Trophoblast cell (in vitro differentiated cells and primary cell): Measurements from ENCODE around the gene POTEF.
"Not testable (repeated sequence)": the region's sequence is repeated elsewhere in the genome, so short reads cannot be mapped to it uniquely, and the experiment has no call there.

Experiments used
- DNase-seq, 2 donors: peaks; one replicate each; pipeline ENCODE4 v3.0.0-alpha.2; 2016
- H2AFZ ChIP-seq: 2 replicates; pipeline ENCODE4 v1.6.1; 2013; ENCODE audit warnings: low read length, moderate library complexity, mild to moderate bottlenecking; ENCODE audit not compliant: insufficient read depth, poor library complexity
- H2AK5ac ChIP-seq: 2 replicates; pipeline ENCODE4 v1.6.1; 2013; ENCODE audit warnings: mild to moderate bottlenecking, low read length
- H2BK120ac ChIP-seq: 2 replicates; pipeline ENCODE4 v1.6.1; 2013; ENCODE audit warnings: low read length, mild to moderate bottlenecking, moderate library complexity; ENCODE audit not compliant: insufficient read depth, poor library complexity
- H2BK12ac ChIP-seq: 2 replicates; pipeline ENCODE4 v1.6.1; 2013; ENCODE audit warnings: mild to moderate bottlenecking, low read length, moderate library complexity
- H2BK5ac ChIP-seq: 2 replicates; pipeline ENCODE4 v1.6.1; 2013; ENCODE audit warnings: low read length, low read depth, moderate library complexity, mild to moderate bottlenecking; ENCODE audit not compliant: poor library complexity
- H3K14ac ChIP-seq: 2 replicates; pipeline ENCODE4 v1.6.1; 2013; ENCODE audit warnings: mild to moderate bottlenecking, low read length
- H3K18ac ChIP-seq: 2 replicates; pipeline ENCODE4 v1.6.1; 2013; ENCODE audit warnings: mild to moderate bottlenecking, low read length
- H3K23ac ChIP-seq: 2 replicates; pipeline ENCODE4 v1.6.1; 2013; ENCODE audit warnings: low read length
- H3K27ac ChIP-seq: 2 replicates; pipeline ENCODE4 v1.5.1; 2013; ENCODE audit warnings: low read depth, mild to moderate bottlenecking, inconsistent platforms, low read length, moderate library complexity
- H3K27me3 ChIP-seq: 2 replicates; pipeline ENCODE4 v1.6.1; 2013; ENCODE audit warnings: inconsistent platforms, mild to moderate bottlenecking, low read length, moderate library complexity; ENCODE audit not compliant: insufficient read depth
- H3K36me3 ChIP-seq, 2 experiments: 1 replicate in 1 of 2; 2 replicates in 1 of 2; pipeline ENCODE4 v1.6.1; 2013; ENCODE audit warnings: low read length in 2 of 2, mild to moderate bottlenecking in 2 of 2, moderate library complexity in 1 of 2; ENCODE audit not compliant: insufficient read depth in 2 of 2, control insufficient read depth in 1 of 2
- H3K4ac ChIP-seq: 2 replicates; pipeline ENCODE4 v1.6.1; 2013; ENCODE audit warnings: low read depth, mild to moderate bottlenecking, low read length, moderate library complexity
- H3K4me1 ChIP-seq, 2 experiments: 1 replicate in 1 of 2; 2 replicates in 1 of 2; pipeline ENCODE4 v1.6.1; 2013; ENCODE audit warnings: low read length in 2 of 2, mild to moderate bottlenecking in 2 of 2, moderate library complexity in 1 of 2; ENCODE audit not compliant: insufficient read depth in 2 of 2, control insufficient read depth in 1 of 2
- H3K4me2 ChIP-seq: 2 replicates; pipeline ENCODE4 v1.6.1; 2013; ENCODE audit warnings: inconsistent platforms, mild to moderate bottlenecking, low read length, moderate library complexity
- H3K4me3 ChIP-seq: 2 replicates; pipeline ENCODE4 v1.5.1; 2013; ENCODE audit warnings: mild to moderate bottlenecking, low read depth, low read length, inconsistent platforms
- H3K79me1 ChIP-seq: one replicate; pipeline ENCODE4 v1.6.1; 2013; ENCODE audit warnings: low read length
- H3K79me2 ChIP-seq: 2 replicates; pipeline ENCODE4 v1.6.1; 2013; ENCODE audit warnings: low read length, mild to moderate bottlenecking; ENCODE audit not compliant: control insufficient read depth, insufficient read depth, poor library complexity
- H3K9ac ChIP-seq: 2 replicates; pipeline ENCODE4 v1.6.1; 2013; ENCODE audit warnings: mild to moderate bottlenecking, low read length
- H3K9me3 ChIP-seq: 2 replicates; pipeline ENCODE4 v1.6.1; 2013; ENCODE audit warnings: low read depth, mild to moderate bottlenecking, control low read depth, inconsistent platforms, low read length; ENCODE audit not compliant: insufficient read depth
- H4K12ac ChIP-seq: 2 replicates; pipeline ENCODE4 v1.6.1; 2013; ENCODE audit warnings: low read depth, mild to moderate bottlenecking, low read length, moderate library complexity
- H4K8ac ChIP-seq: 2 replicates; pipeline ENCODE4 v1.6.1; 2013; ENCODE audit warnings: low read depth, mild to moderate bottlenecking, low read length, moderate library complexity
- H4K91ac ChIP-seq: one replicate; pipeline ENCODE4 v1.6.1; 2013; ENCODE audit warnings: low read depth, mild to moderate bottlenecking, low read length, moderate library complexity
- WGBS: extraction: QIAGEN DNeasy Blood & Tissue Kit; methylation state at CpG from one replicate; pipeline ENCODE4 v1.1.7; 2013; ENCODE audit warnings: missing lambda C conversion rate; ENCODE audit not compliant: insufficient read length, insufficient coverage; ENCODE audit errors: extremely low coverage; 5-methylcytosine and 5-hydroxymethylcytosine counted together

Gene POTEF

GRCh38 chr2:130152136-130152815, 23.3 kb upstream of the POTEF start:
- H3K14ac ChIP-seq, H3K4me1 ChIP-seq, H3K9me3 ChIP-seq, H3K23ac ChIP-seq, H3K4me2 ChIP-seq, H3K27ac ChIP-seq, H3K9ac ChIP-seq, H4K8ac ChIP-seq, H4K12ac ChIP-seq, H4K91ac ChIP-seq, H3K27me3 ChIP-seq, H2AK5ac ChIP-seq, H3K4me3 ChIP-seq, H2AFZ ChIP-seq, H3K79me1 ChIP-seq, H3K4ac ChIP-seq, H3K79me2 ChIP-seq, DNase-seq, H3K18ac ChIP-seq, H2BK120ac ChIP-seq, H2BK12ac ChIP-seq, H2BK5ac ChIP-seq: not testable (repeated sequence)
- peaks cover 37 to 47% of the 10 kb centered on the region in 2 experiments for H3K36me3 ChIP-seq
- no CpG with 5 or more reads among the region's 27 CpGs for WGBS

- H3K4me2 ChIP-seq, H3K9ac ChIP-seq, H2BK120ac ChIP-seq, H3K9me3 ChIP-seq, H3K18ac ChIP-seq, DNase-seq, H4K8ac ChIP-seq, H3K27ac ChIP-seq, H4K91ac ChIP-seq, H2AK5ac ChIP-seq, H3K79me1 ChIP-seq, H3K23ac ChIP-seq, H3K4me1 ChIP-seq, H2BK12ac ChIP-seq, H2AFZ ChIP-seq, H3K79me2 ChIP-seq, H3K27me3 ChIP-seq, H2BK5ac ChIP-seq, H3K4ac ChIP-seq, H4K12ac ChIP-seq, H3K4me3 ChIP-seq, H3K14ac ChIP-seq: not testable (repeated sequence)
- peaks cover 36 to 43% of the 10 kb centered on the region in 2 experiments for H3K36me3 ChIP-seq
- no CpG with 5 or more reads among the region's 5 CpGs for WGBS
These were observed 22.1 kb upstream of the POTEF start for GRCh38 chr2:130151145-130151512.

GRCh38 chr2:130150181-130151144, 21.4 kb upstream of the POTEF start:
- Histone ChIP-seq H3K18ac (no peak overlapping the region), H3K27me3 (no peaks in the 10 kb centered on the region), H3K4ac (no peak overlapping the region), H3K14ac (no peak overlapping the region), H3K79me2 (no peaks in the 10 kb centered on the region), H3K4me3 (no peak overlapping the region), H2BK5ac (no peak overlapping the region), H3K27ac (no peak overlapping the region), H3K4me1 (no peaks in the 10 kb centered on the region), H3K4me2 (no peak overlapping the region), H3K9ac (no peak overlapping the region), H2AK5ac (no peak overlapping the region), H2AFZ (no peak overlapping the region), H4K12ac (no peak overlapping the region), H4K91ac (no peak overlapping the region), H2BK12ac (no peak overlapping the region), H3K9me3 (no peaks in the 10 kb centered on the region), H4K8ac (no peak overlapping the region), H3K79me1 (no peaks in the 10 kb centered on the region), H2BK120ac (no peak overlapping the region), H3K23ac (no peak overlapping the region), H3K36me3 (peaks cover 36 to 41% of the 10 kb centered on the region in 2 experiments)
- DNase-seq: no peak
- no CpG with 5 or more reads among the region's 23 CpGs for WGBS

- not testable (repeated sequence) for H4K8ac ChIP-seq, H3K4me2 ChIP-seq, H2BK120ac ChIP-seq, H2BK5ac ChIP-seq, H3K4me3 ChIP-seq, H3K27me3 ChIP-seq, H3K14ac ChIP-seq, H3K4me1 ChIP-seq, H4K91ac ChIP-seq, H2AK5ac ChIP-seq, H3K4ac ChIP-seq, H3K9me3 ChIP-seq, DNase-seq, H2BK12ac ChIP-seq, H3K23ac ChIP-seq, H3K79me1 ChIP-seq, H3K79me2 ChIP-seq, H3K9ac ChIP-seq, H3K18ac ChIP-seq, H3K27ac ChIP-seq, H4K12ac ChIP-seq, H2AFZ ChIP-seq
- H3K36me3 ChIP-seq: peaks cover 19 to 24% of the 10 kb centered on the region in 2 experiments
- WGBS: no CpG with 5 or more reads among the region's 6 CpGs
These were observed 19.5 kb upstream of the POTEF start for GRCh38 chr2:130148515-130148914.
